HG03135 (cell line): ENCODE results near the gene DEPP1.
"Not testable (repeated sequence)": the region's sequence is repeated elsewhere in the genome, so short reads cannot be mapped to it uniquely, and the experiment has no call there.

Experiments
- ATAC-seq: cut with Tn5 transposase; IDR thresholded peaks from one replicate; pipeline ENCODE4 v1.9.1; 2021; ENCODE audit warnings: mild to moderate bottlenecking, moderate library complexity; ENCODE audit not compliant: unreplicated experiment

DEPP1 gene, protein sequence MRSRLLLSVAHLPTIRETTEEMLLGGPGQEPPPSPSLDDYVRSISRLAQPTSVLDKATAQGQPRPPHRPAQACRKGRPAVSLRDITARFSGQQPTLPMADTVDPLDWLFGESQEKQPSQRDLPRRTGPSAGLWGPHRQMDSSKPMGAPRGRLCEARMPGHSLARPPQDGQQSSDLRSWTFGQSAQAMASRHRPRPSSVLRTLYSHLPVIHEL

DNA sequence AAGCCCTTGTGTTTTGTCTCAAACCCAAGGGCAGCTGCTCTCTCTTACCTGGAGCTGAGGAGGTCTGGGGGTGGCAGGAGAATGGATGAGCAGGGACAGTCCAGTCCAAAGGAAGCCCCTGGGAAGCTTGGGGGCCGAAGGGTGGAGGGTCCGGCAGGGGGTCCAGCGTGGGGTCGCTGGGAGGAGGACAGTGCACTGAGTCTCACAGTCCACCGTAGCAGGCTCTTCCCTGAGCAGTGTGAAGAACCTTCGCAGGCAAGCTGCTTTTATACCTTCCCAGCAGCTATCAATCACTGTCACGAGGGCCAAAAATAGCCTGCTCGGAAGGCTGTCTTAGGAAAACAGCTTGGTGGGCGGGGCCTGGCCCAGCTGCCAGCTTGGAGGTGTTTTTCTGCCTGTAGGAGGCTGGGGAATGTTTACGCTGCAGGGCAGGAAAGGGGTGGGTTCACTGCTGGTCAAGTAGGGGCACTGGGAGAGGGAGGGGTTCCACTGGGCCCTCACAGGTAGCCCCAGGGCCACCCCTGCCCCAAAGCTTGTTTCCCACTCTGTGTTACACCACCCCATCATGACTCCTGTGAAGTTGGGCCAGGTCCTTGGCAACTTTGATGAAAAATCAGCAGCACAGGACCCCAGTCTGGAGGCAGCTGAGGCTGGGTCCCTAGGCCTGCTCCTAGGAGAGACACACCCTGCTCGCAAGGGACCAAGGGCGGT lies at the start of gene DEPP1:
Gene DEPP1 (minus strand): TSS at position 240 of the 711 bp plus-strand sequence. CDS start 779 bp downstream, outside the sequence.
- ATAC-seq: no peak

DNA sequence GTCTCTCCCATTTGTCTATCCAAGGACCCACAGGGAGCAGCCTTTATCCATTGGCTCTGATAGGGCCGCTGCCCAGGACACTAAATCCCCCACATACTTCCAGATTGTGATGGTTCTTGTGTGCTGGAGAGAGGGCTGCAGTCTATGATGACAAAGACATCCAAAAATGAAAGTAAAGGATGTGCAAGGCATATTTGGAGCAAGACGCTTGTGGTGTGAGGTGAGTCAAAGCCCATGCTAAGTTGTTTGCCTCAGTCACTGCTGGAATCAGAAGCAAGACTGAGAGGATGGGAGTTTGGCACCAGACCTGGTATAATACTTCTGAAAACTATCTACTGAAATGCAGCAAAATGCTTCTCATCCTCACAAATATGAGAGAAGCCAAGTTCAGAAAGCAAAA lies 44.8 kb upstream of the DEPP1 start:
- no peak for ATAC-seq

DNA sequence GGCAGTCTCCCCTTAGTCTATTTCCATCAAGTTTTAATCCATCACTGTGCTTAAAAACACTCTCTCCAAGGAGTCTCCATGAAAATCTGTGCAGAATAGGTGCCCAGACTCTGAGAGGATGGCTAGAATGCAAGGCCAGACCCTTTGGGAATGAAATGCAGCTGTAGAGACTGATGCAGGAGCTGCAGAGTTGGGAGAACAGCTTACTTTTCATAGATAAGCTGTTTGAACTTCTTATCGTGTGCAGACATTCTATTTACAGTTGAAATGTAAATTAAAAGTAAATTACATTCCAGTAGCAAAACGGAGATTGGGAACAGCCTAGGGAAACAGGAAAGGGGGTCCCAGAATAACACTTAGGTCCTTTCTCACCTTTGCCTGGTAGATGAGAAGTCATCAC lies 37.0 kb upstream of the DEPP1 start:
- no peak for ATAC-seq

DNA sequence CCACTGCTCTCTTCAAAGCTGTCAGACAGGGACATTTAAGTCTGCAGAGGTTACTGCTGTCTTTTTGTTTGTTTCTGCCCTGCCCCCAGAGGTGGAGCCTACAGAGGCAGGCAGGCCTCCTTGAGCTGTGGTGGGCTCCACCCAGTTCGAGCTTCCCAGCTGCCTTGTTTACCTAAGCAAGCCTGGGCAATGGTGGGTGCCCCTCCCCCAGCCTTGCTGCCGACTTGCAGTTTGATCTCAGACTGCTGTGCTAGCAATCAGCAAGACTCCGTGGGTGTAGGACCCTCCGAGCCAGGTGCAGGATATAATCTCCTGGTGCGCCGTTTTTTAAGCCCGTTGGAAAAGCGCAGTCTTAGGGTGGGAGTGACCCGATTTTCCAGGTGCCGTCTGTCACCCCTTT lies 35.9 kb upstream of the DEPP1 start:
- not testable (repeated sequence) for ATAC-seq

DNA sequence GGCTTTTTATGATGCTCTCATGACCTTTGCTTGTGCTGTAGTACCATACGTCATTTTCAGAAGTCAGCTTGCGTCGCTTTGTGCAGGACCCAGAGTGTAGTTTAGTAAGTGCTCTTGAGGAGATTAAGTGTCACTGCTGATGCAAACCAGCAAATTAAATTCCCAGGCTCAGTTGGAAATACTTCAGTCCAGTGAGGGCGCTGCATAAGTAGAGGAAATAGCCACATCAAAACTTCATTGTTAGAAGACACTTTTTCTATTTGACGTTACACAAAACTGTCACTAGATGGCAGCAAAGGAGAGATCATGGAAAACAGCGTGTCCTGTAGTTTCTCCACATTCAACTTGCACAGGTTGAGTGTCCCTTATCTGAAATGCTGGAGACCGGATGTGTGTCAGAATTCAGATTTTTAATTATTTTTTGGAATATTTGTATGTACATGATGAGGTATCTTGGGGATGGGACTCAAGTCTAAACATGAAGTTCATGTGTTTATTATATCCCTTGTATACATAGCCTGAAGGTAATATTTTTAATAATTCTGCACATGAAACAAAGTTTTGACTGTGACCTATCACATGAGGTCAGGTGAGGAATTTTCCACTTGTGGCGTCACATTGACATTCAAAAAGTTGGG lies 30.0 kb upstream of the DEPP1 start:
- ATAC-seq: peak; percentile 80

DNA sequence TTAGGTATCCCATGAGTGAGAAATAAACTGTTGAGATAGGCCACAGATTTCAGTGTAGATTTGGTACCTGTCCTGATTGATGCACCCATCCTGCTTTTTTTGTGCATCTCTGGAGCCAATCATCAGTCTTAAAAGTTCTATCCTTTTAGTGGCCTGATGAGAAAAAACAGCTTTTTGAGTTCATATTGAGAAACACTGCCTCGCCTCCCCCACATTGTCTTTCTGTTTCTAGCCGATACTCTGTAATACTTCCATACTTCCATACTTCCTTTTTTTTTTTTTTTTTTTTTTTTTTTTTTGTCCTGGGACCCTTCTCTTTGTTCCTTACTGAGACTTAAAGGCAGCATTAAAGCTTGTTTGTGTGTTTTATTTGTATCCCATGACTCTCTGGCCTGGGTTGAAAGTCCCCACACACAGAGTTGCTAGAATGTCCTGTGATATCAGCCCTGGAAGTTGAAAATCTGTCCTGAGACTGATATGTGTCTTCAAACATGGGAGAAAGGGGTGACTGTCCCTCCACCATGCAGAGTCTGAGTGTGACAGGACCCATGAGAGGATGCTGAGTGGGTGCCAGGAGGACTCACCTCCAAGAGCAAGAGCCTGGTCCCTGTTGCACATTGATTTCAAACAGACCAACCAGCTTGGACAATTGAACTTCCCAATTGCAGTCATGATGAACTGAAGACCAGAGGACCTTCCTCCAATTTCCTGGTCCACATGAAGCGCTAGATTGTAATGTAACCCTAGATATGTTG lies 27.8 kb upstream of the DEPP1 start:
- no peak for ATAC-seq

DNA sequence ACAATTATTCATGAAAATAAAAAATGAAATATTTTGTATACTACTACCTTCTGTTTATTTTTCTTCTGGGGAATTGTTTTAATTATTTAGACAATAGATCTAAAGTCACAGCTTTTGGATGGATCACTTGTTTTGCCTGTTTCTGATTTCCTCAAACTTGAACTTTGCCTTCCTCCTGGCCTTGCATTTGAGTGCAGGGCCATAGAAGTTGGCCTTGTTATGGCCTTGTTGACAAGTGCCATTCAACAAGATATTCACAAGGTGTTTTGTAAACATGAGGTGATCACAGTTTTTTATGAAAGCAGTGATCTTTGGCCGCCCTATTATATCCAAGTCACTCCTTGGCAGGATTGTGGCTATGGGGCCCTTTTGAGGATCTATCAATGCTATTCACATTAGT lies 26.7 kb upstream of the DEPP1 start:
- ATAC-seq: no peak

DNA sequence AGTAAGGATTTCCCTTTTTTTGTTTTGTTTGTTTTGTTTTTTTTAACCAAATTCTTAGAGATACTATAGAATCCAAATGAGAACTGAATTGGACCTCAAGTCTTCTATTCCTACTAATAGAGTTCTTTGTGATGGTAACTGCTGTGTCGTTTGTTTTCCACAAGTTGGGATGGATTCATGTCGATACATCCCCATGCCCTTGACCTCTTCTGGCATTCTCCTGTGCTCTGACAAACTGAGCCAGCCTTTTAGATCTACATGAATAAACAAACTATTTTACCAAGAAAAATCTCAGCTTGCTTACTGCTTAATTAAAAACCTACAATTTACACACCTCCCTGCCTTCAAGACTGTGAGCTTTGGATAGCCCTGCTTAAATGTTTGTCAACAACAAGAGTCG lies 26.1 kb upstream of the DEPP1 start:
- no peak for ATAC-seq

DNA sequence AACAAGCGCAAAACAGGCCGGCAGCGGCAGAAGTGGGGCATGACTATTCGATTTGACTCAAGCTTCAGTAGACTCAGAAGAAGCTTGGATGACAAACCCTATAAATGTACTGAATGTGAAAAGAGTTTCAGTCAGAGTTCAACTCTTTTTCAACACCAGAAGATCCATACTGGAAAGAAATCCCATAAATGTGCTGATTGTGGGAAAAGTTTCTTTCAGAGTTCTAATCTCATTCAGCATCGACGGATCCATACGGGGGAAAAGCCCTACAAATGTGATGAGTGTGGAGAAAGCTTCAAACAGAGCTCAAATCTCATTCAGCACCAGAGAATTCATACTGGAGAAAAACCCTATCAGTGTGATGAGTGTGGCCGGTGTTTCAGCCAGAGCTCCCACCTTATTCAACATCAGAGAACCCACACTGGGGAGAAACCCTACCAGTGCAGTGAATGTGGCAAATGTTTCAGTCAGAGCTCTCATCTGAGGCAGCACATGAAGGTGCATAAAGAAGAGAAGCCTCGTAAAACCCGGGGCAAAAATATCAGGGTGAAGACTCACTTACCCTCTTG lies 24.9 kb upstream of the DEPP1 start:
- no peak for ATAC-seq

DNA sequence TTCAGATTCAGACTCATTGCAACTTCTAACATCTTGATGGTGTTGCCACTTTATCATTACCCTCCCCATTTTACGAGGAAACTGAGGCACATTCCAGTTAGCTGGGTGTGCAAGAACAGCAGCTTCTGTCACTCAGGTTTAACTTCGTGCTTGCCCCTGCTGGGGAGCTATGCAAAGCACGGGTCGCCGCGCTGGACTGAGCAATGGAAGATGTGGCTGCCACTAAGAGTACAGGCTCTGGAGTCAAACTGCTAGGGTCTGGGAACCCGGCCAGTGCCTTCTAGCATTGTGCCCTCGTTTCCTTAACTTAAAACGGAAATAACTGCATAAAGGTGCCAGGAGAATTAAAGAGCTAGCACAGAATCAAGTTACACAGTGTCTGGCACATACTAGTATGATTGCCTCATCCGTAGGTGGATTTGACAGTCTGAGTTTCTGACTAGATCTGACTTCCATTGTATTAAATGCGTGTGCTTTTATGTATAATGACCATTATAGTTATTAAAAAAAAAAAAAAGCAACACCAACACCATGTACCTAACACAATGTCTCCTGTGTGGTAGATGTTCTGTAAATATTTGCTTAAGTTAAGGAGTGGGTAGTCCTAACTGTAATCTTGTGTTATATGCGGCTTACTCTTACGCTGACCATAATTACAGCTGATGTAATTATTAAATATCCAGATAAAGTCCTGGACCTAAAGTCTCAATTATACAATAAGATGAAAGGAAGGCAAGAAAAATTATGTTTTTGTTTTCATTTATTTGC lies 23.0 kb upstream of the DEPP1 start:
- ATAC-seq: peak; percentile 87

DNA sequence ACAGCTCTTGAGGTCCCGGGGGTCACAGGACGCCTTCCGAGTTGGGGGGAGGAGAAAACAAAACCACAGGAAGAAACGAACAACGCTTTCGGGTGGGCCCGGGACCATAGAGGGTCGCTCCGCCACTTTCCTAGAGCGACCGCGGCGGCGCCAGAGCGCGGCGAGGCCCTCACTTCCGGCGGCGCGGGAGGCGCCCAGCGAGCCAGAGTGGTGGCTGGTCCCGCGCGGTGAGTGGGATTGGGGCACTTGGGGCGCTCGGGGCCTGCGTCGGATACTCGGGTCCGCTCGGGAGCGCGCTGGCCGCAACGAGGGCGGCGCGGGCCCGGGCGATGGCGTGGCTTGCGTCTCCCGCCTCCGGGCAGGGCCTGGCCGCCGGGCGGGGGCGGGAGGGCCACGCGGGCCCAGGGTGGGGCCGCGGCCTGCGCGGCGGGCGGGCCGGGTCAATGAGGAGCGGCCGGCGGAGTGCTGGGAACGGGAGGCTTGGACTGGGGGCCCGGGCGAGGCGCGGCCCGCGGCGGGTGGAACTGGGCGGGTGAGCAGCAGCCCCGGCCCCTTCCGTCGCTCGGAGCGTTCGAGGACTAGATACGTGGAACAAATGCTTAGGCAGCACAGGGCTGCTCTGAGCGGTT lies 22.3 kb upstream of the DEPP1 start, which contains the start of gene ZNF22:
Gene ZNF22 (plus strand): TSS at position 172 of the 629 bp plus-strand sequence. CDS start 2,446 bp downstream, outside the sequence.
- ATAC-seq: peak; percentile 63

DNA sequence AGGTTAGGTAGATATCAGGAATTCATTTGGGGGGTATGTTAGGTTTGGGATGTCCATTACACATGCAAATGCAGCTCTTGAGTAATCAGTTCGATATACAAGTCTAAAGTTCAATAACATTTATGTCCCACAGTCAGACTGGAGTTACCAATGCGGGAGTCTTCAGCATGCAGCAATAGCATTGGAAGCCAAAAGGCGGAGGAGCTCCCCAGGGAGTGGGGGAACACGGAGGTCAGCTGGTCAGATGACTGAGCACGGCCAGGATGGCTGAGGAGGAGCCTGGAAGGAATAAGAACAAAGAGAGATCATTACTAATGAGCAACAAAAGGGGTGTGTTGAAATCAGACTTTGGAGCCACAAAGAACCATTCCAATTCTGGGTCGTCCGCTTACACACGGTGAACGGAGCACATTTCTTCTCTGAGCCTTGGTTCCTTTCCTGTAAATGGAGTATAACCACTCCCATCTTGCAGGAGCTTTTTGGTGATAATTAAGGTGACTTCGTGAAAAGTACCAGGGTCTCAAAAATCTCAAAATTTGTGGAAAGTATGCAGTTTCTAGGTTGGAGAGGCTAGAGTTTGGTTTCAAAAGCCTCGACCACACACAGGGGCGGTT lies 21.6 kb upstream of the DEPP1 start:
- no peak for ATAC-seq

DNA sequence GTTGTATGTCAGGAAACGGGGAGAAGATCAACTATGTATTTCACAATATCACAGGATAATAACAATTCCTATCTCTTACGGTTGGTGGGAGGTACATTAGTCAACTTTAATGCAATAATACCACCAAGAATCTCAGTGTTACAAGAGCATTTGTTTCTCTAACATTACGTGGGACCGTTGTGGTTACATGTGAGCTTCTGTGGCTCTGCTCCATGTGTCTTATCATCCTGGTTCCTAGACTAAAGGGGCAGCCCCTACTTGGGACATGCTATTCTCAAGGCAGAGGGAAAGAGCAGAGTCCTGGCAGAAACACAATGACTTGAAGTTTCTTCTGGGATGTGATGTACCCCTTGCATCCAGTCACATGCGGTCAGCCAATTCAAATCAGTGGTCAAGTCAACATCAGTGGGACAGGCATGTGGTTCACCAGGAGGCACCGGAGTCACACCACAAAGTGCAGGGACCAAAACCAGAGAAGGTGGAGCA lies 19.6 kb upstream of the DEPP1 start:
- no peak for ATAC-seq

DNA sequence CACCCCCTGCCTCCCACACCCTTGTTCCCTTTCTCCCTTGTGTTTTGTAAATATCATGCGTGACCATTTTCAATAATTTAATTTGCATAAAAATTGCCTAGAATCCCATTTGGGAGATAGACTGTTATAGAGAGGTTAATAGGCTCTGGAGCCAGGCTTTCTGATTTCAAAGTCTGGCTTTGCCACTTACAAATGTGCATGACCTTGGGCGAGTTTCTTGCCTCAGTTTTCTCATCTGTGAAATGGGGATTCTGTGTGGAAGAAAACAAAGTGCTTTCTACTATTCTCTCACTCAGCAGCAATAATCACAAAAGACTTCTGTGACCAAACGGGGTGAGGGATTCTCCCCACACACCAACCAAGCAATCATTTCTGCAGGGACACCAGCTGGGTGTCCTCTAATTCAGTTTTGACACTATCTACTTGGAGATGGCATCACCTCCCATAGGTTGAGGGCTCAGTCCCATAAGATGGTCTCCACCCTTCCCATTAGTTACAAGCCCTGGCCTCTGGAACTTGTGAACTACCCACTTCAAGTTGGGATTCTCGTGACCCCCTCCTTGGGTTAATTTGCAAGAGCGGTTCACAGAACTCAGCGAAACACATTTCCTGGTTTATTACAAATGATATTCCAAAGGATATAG lies 18.6 kb upstream of the DEPP1 start:
- no peak for ATAC-seq

DNA sequence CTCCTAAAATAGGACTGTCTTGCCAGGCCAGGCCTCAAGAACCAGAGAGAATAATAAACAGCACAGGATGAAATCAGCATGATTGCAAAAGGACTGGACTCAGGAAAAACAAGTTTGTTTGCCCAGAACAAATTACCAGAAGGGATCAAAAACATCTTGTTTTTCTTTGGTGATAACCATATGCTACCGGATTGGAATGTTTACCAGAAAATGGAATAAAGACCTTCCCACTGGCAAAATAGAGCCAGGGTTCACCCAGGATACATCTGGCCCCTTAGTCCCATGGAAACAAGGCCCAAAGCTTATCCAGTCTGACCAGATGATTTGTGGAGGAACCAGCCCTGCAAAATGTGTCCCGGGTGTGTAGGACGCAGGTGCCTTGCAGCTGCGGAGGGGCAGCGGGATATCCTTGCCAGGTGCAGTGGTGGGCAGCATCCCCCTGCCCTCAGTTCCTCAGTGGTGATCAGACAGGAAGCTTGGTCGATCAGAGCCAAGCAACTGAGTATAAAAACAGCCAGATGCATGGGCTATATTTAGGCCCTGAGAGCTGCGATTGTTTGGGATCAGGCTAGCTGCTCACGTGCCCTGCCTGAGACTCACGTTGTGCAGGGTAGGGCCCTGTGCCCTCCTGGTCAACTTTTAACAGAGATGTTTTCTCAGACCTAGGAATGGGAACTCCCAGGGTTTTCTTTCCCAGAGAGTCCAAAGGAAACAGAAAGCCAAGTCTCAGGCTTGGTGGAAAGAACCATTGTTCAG lies 17.5 kb upstream of the DEPP1 start:
- no peak for ATAC-seq

DNA sequence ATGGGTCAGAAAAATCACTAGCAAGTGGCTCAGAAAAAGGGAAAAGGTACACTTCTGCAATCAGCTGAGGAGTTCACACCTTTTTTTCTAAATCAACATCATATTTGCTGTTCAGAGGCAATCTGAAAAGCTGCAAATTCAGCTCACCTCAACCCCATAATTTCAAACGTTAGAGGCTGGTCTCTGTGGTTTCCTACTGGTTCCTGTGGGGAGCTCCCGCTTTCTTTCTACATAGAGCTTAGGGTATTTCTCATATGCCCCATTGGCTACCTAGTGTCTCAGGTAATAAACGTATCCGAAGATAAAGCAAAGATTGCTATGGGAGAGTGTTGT lies 16.9 kb upstream of the DEPP1 start:
- no peak for ATAC-seq

DNA sequence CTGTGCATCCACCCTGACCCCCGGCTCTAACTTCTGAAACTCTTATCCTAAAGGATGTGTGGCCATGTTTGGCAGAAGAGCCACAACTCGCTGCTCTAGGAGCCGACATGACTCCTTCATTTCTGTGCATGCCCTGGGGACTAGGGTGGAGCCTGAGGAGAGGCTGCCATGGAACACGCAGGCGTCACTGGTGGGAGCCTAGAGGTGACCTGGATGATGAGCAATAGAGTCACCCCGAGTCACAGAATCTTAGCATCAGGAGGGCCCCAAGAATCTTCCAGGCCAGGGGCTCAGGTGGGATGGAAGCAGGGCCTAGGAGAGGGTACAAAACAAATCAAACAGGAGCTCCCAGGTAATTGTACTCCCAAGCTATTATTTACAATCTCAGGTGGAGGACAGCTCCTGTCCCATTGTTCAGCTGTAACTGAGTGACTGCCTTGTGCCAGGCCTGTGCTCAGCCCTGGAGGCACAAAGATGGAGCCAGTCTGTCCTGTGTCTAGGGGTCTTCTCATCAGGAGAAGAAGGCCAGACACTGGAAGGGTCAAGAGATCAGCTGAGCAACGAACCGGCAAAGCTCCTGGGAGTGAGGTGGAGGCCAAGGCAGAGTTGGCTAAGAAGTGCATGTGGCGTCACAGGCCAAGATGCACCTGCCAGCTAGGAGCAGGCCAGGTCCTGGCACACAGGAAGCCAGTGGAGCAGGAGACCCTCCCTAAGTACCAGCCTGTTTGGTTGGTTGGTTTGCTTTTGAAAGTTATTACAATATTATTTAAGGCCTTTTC lies 16.3 kb upstream of the DEPP1 start:
- no peak for ATAC-seq
